CD4-positive, alpha-beta T cell (primary cell): ENCODE results near the gene COA4. TPM values are rescaled to one million over a fixed set of nuclear protein-coding genes. Genes with fewer than 3 reads are reported as not detected.
A peak's percentile ranks its signal among the peaks of the same experiment; 100 is the strongest.
"Not testable (repeated sequence)": the region's sequence is repeated elsewhere in the genome, so short reads cannot be mapped to it uniquely, and the experiment has no call there.

ENCODE experiments used
- ATAC-seq: fragments of 200-7000 bp; cut with Tn5 transposase; one replicate; pipeline ENCODE4 v1.10.0; 2022; ENCODE audit warnings: mild to moderate bottlenecking; ENCODE audit not compliant: poor library complexity
- CTCF ChIA-PET: fragments of 350-600 bp; sonication (Branson Sonifier 250); formaldehyde crosslinking; loops from one replicate; lab custom pipeline; 2021; ENCODE audit warnings: antibody characterized with exemption, inconsistent platforms; lab: Charles Lee
- POLR2A ChIA-PET: fragments of 350-600 bp; sonication (Branson Sonifier 250); formaldehyde crosslinking; loops from one replicate; lab custom pipeline; 2021; ENCODE audit warnings: antibody characterized with exemption, inconsistent platforms; lab: Charles Lee
- DNase-seq, 14 experiments: peaks; one replicate each; pipeline ENCODE4 v3.0.0-alpha.2; 2013 to 2020; ENCODE audit warnings: mixed read lengths in 2 of 14
- H3K27ac ChIP-seq, 2 donors: one replicate each; pipeline versions ENCODE4 v1.5.1 to v1.7.0; 2013; ENCODE audit warnings: low read length in 2 of 2, low read depth in 1 of 2, mild to moderate bottlenecking in 1 of 2
- H3K27me3 ChIP-seq, 2 experiments: 1 replicate in 1 of 2; 2 replicates in 1 of 2; pipeline versions ENCODE4 v1.6.1 to v1.7.0; 2013; ENCODE audit warnings: low read length in 2 of 2, control low read depth in 1 of 2, mild to moderate bottlenecking in 1 of 2, moderate library complexity in 1 of 2; ENCODE audit not compliant: insufficient read depth in 2 of 2, control insufficient read depth in 1 of 2
- H3K36me3 ChIP-seq: one replicate; pipeline ENCODE4 v1.6.1; 2013; ENCODE audit warnings: low read length, control low read depth; ENCODE audit not compliant: insufficient read depth
- H3K4me1 ChIP-seq: one replicate; pipeline ENCODE4 v1.6.1; 2013; ENCODE audit warnings: low read length, control low read depth; ENCODE audit not compliant: insufficient read depth
- H3K4me3 ChIP-seq: one replicate; pipeline ENCODE4 v1.5.1; 2013; ENCODE audit warnings: mild to moderate bottlenecking, low read length, moderate library complexity
- H3K9me3 ChIP-seq, 2 experiments: 1 replicate in 1 of 2; 2 replicates in 1 of 2; pipeline versions ENCODE4 v1.6.1 to v1.7.0; 2013; ENCODE audit warnings: low read length in 2 of 2, mild to moderate bottlenecking in 2 of 2, control low read depth in 1 of 2, moderate library complexity in 1 of 2; ENCODE audit not compliant: control insufficient read depth in 1 of 2, insufficient read depth in 1 of 2
- H3K27ac Mint-ChIP-seq: one replicate; pipeline ENCODE4 v1.8.0; 2020; ENCODE audit warnings: mixed read lengths
- H3K27me3 Mint-ChIP-seq: one replicate; pipeline ENCODE4 v1.8.0; 2021; ENCODE audit warnings: mixed read lengths
- H3K36me3 Mint-ChIP-seq: one replicate; pipeline ENCODE4 v1.8.0; 2021; ENCODE audit warnings: low read depth, mixed read lengths
- H3K4me1 Mint-ChIP-seq: one replicate; pipeline ENCODE4 v1.8.0; 2021; ENCODE audit warnings: low read depth, mixed read lengths
- H3K4me3 Mint-ChIP-seq: one replicate; pipeline ENCODE4 v1.8.0; 2020; ENCODE audit warnings: mild to moderate bottlenecking, mixed read lengths
- H3K9me3 Mint-ChIP-seq: one replicate; pipeline ENCODE4 v1.8.0; 2020; ENCODE audit warnings: mixed read lengths
- intact Hi-C, 2 experiments: fragments of 100-400 bp; cut with DNase I in 1 of 2; cut with micrococcal nuclease in 1 of 2; formaldehyde crosslinking; loops; one replicate each; pipeline versions ENCODE4 v1.15.1 to v1.9.0; 2023 to 2025; cut with DNase I, micrococcal nuclease
- total RNA-seq, 174 experiments: library from RNA in 2 of 174; stranded (reverse) in 2 of 174; gene quantifications; one replicate each; pipeline ENCODE4 v1.2.3 and lab custom pipeline; 2021 to 2026
- TF ChIP-seq, protein P1 (sequence below): fragments of 200-600 bp; IDR thresholded peaks from one replicate; pipeline ENCODE4 v1.8.0; 2022; ENCODE audit warnings: antibody characterized with exemption, mild to moderate bottlenecking

Gene COA4
- total RNA-seq, 2 experiments from 2014 or later, result 20.7 to 23.9 TPM

- Mint-ChIP-seq H3K4me1 (peaks cover 7% of the 10 kb centered on the region), H3K4me3 (no peak overlapping the region), H3K36me3 (peaks cover 68% of the 10 kb centered on the region), H3K9me3 (no peaks in the 10 kb centered on the region), H3K27me3 (no peaks in the 10 kb centered on the region), H3K27ac (no peak overlapping the region)
- DNase-seq (no peak), ATAC-seq (no peak)
- Histone ChIP-seq H3K27me3 (no peaks in the 10 kb centered on the region), H3K9me3 (no peaks in the 10 kb centered on the region), H3K36me3 (peaks cover 48% of the 10 kb centered on the region), H3K4me1 (no peaks in the 10 kb centered on the region), H3K4me3 (no peak overlapping the region), H3K27ac (no peak overlapping the region)
- POLR2A ChIA-PET, result no interaction called here
- TF ChIP-seq, protein P1, sequence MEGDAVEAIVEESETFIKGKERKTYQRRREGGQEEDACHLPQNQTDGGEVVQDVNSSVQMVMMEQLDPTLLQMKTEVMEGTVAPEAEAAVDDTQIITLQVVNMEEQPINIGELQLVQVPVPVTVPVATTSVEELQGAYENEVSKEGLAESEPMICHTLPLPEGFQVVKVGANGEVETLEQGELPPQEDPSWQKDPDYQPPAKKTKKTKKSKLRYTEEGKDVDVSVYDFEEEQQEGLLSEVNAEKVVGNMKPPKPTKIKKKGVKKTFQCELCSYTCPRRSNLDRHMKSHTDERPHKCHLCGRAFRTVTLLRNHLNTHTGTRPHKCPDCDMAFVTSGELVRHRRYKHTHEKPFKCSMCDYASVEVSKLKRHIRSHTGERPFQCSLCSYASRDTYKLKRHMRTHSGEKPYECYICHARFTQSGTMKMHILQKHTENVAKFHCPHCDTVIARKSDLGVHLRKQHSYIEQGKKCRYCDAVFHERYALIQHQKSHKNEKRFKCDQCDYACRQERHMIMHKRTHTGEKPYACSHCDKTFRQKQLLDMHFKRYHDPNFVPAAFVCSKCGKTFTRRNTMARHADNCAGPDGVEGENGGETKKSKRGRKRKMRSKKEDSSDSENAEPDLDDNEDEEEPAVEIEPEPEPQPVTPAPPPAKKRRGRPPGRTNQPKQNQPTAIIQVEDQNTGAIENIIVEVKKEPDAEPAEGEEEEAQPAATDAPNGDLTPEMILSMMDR, result no peak
- CTCF ChIA-PET, result no interaction called here
- intact Hi-C loops, result no loop called here
Observed at GRCh38 chr11:73888244-73888643, 11.6 kb upstream of the COA4 start.

DNA sequence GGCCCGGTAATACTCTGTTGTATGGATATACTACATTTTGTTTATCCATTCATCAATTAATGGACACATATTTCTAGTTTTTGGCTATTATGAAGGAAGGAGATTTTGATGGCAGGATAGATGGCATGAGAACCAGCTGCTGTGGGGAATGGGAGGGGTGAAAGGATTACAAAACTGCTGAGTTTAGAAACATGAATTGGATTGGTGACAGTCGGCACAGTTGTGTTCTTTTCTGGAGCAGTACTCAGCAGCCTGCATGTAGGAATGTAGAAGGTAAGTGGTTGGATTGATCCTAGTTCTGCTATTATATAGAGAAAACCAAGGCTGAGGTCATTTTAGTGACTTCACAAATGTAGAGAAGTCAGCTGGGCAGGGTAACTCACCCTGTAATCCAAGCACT is 7.2 kb upstream of the COA4 start:
- Histone ChIP-seq H3K27ac (no peak overlapping the region), H3K9me3 (no peaks in the 10 kb centered on the region), H3K27me3 (no peaks in the 10 kb centered on the region), H3K4me1 (no peaks in the 10 kb centered on the region), H3K36me3 (peaks cover 12% of the 10 kb centered on the region), H3K4me3 (no peak overlapping the region)
- Mint-ChIP-seq H3K27me3 (no peaks in the 10 kb centered on the region), H3K4me3 (no peak overlapping the region), H3K9me3 (no peaks in the 10 kb centered on the region), H3K27ac (no peak overlapping the region), H3K36me3 (peaks cover 35% of the 10 kb centered on the region), H3K4me1 (peaks cover 14% of the 10 kb centered on the region)
- TF ChIP-seq, protein P1, result no peak
- DNase-seq (no peak), ATAC-seq (no peak)
- POLR2A ChIA-PET, result no interaction called here
- CTCF ChIA-PET, result no interaction called here
- intact Hi-C loops, result no loop called here

DNA sequence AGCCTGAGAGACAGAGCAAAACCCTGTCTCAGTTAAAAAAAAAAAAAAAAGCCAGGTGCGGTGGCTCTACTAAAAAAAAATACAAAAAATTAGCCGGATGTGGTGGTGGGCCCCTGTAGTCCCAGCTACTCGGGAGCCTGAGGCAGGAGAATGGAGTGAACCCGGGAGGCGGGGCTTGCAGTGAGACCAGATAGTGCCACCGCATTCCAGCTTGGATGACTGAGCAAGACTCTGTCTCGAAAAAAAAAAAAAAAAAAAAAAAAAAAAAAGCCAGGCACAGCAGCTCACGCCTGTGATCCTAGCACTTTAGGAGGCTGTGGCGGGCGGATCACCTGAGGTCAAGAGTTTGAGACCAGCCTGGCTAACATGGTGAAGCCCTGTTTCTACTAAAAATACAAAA is 3.8 kb upstream of the COA4 start:
- ATAC-seq, H3K27ac ChIP-seq, H3K4me3 ChIP-seq, DNase-seq, H3K27ac Mint-ChIP-seq, CTCF ChIA-PET, H3K27me3 ChIP-seq, H3K4me3 Mint-ChIP-seq, H3K9me3 Mint-ChIP-seq, H3K9me3 ChIP-seq, H3K27me3 Mint-ChIP-seq, H3K36me3 ChIP-seq, intact Hi-C loops, POLR2A ChIA-PET: not testable (repeated sequence)
- H3K4me1 ChIP-seq, result peaks cover 18% of the 10 kb centered on the region
- Mint-ChIP-seq H3K4me1 (peaks cover 38% of the 10 kb centered on the region), H3K36me3 (peaks cover 26% of the 10 kb centered on the region)

DNA sequence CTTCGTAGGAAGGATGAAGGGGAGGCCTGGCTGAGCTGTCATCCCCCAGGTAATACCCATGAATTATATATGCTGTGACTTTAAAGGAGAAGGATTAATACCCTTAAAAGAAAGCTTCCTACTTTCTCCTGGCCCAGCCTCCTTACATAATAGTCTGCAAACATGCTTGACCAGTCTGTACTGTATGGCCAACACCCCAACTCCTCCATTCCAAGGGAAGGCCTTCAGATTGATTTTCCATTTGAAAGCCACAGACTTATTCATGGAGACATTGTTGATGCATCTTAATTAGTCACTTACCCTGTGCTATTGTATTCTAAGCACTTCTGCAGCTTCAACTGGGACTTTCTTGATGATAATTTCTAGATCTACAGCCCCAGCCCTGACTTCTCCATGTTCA is 2.1 kb upstream of the COA4 start:
- Mint-ChIP-seq H3K4me3 (peak overlapping the region; percentile 38), H3K27me3 (no peaks in the 10 kb centered on the region), H3K4me1 (peaks cover 48% of the 10 kb centered on the region), H3K9me3 (no peaks in the 10 kb centered on the region), H3K36me3 (peaks cover 33% of the 10 kb centered on the region), H3K27ac (no peak overlapping the region)
- ChIA-PET CTCF (no interaction called here), POLR2A (interaction anchor here (2.5 kb wide), 1 partner anchor 12 kb away, joined by 5 read pairs; no protein-coding TSS in a partner anchor)
- no peak overlapping the region for H3K27ac ChIP-seq
- TF ChIP-seq, protein P1, result no peak
- intact Hi-C loops, result loop anchor here (5.0 to 10.0 kb wide), 6 partner anchors 91 to 1766 kb away; partner anchors contain the start of genes ANAPC15 (in 1 of the 2), FAM168A (in 1 of the 2), MRPL48 (in 1 of the 2) and PGM2L1 (in 1 of the 2)
- H3K27me3 ChIP-seq, result no peaks in the 10 kb centered on the region
- peaks cover 8% of the 10 kb centered on the region for H3K36me3 ChIP-seq
- H3K4me3 ChIP-seq, result no peak overlapping the region
- ATAC-seq (no peak), DNase-seq (no peak)
- peaks cover 30% of the 10 kb centered on the region for H3K4me1 ChIP-seq
- H3K9me3 ChIP-seq, result no peaks in the 10 kb centered on the region
